ENCODE data around the gene YY1. TPM values are rescaled to one million over a fixed set of nuclear protein-coding genes. Genes with fewer than 3 reads are reported as not detected.

YY1 gene
- total and polyA plus RNA-seq, 2 of the 8 experiments (the other 6 are each of a cell fraction or from before 2014, with no cell fraction given) = 26.4 to 106 TPM

DNA sequence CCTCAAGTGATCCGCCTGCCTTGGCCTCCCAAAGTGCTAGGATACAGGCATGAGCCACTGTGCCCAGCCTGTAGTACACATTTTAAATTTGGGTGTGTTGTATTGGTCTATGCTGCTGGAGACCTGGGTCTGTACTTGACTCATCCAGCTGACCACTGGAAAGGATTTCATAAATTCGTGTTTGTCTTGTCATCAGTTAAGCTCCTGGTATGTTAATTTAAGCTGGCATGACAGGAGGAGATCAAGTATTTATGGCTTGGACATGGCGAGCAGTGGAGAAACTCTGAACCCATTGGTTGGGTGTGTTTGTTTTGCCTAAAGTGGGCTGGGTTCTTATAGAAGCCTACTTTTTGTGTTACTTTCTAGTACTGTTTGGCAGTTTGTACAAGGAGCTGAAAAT lies 24.2 kb downstream of the YY1 start:
- peaks cover 0 to 4% (median 0%) of the 10 kb centered on the region in 4 experiments; a peak in 1 of 7 replicates for H3K4me1 ChIP-seq (replicated peaks in 1 of 4; ENCODE audit: control insufficient read depth in 3 of 4, insufficient read depth in 4 of 4, low read length in 3 of 4)
- H2BK12ac ChIP-seq (ENCODE audit: low read depth, low read length) = no peak overlapping the region
- no peak overlapping the region for H3K4ac ChIP-seq (replicated peaks; ENCODE audit: insufficient read length, low read depth, low read length)
- H3K79me2 ChIP-seq (ENCODE audit: control insufficient read depth in 1 of 2, insufficient read depth in 2 of 2, low read length in 2 of 2) = peaks cover 21 to 96% of the 10 kb centered on the region in 2 experiments
- no peak overlapping the region for H3K23ac ChIP-seq (ENCODE audit: insufficient read length)
- H3K56ac ChIP-seq (replicated peaks; ENCODE audit: insufficient read length, low read depth, low read length) = no peak overlapping the region
- H3K9ac ChIP-seq (replicated peaks in 1 of 4; ENCODE audit: extremely low read depth in 1 of 4, low read depth in 3 of 4, low read length in 3 of 4) = no peak overlapping the region
- DNase-seq (ENCODE audit: low read depth in 1 of 2, low spot score in 2 of 2) (no peak), FAIRE-seq (no peak)
- H3K14ac ChIP-seq (ENCODE audit: insufficient read length) = no peak overlapping the region
- no peak overlapping the region for H2BK120ac ChIP-seq (replicated peaks; ENCODE audit: low read depth, low read length)
- H2BK20ac ChIP-seq (ENCODE audit: low read length) = no peak overlapping the region
- no peak overlapping the region for H2BK5ac ChIP-seq (ENCODE audit: low read depth, low read length)
- no peak overlapping the region for H4K91ac ChIP-seq (replicated peaks; ENCODE audit: insufficient read length, low read length)
- H3K4me3 ChIP-seq (ENCODE audit: extremely low read depth in 1 of 4, insufficient read depth in 2 of 4, low read depth in 3 of 4, low read length in 4 of 4) = no peak overlapping the region
- H3K79me1 ChIP-seq (ENCODE audit: low read depth, low read length) = peaks cover 12% of the 10 kb centered on the region
- CTCF ChIA-PET (ENCODE audit: partially characterized antibody) = interaction anchor here (0.8 to 1.8 kb wide), 5 partner anchors 9 to 22 kb away, joined by 3 to 7 read pairs (median 4); no protein-coding TSS in a partner anchor
- TF ChIP-seq CHD2 (IDR thresholded peaks at IDR 0.05; ENCODE audit: low read length) = no peak
- TF ChIP-seq EGR1 (IDR thresholded peaks at IDR 0.05; ENCODE audit: borderline replicate concordance, low read depth, low read length) = no peak
- TF ChIP-seq, protein P1, sequence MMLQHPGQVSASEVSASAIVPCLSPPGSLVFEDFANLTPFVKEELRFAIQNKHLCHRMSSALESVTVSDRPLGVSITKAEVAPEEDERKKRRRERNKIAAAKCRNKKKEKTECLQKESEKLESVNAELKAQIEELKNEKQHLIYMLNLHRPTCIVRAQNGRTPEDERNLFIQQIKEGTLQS (IDR thresholded peaks at IDR 0.05; ENCODE audit: insufficient read depth, low read depth, low read length) = no peak
- TF ChIP-seq KDM1A (IDR thresholded peaks at IDR 0.05; ENCODE audit: borderline replicate concordance, low read length) = no peak
- H2BK15ac ChIP-seq (ENCODE audit: low read length) = no peak overlapping the region
- POLR2A ChIA-PET (ENCODE audit: partially characterized antibody) = interaction anchor here (0.9 kb wide), 1 partner anchor 14 kb away, joined by 3 read pairs; no protein-coding TSS in a partner anchor
- no peak overlapping the region for H2AK5ac ChIP-seq (ENCODE audit: low read depth, low read length)
- no peak overlapping the region for H2AFZ ChIP-seq (ENCODE audit: low read length)
- H3K27me3 ChIP-seq (replicated peaks in 1 of 4; ENCODE audit: control insufficient read depth in 3 of 4, extremely low read depth in 1 of 4, insufficient read depth in 3 of 4, low read length in 3 of 4) = no peaks in the 10 kb centered on the region
- WGBS, 2 experiments (ENCODE audit: extremely low coverage in 1 of 2, insufficient coverage in 1 of 2, insufficient read length in 1 of 2, insufficient replicate concordance in 2 of 2, low coverage in 1 of 2, low lambda C conversion rate in 2 of 2, missing lambda C conversion rate in 1 of 2) = 86% methylated on average over 3 of the region's 3 CpGs; no CpG with 5 or more reads in 1 of the 2 experiments
- H3K36me3 ChIP-seq (ENCODE audit: control insufficient read depth in 2 of 4, insufficient read depth in 4 of 4, low read length in 3 of 4) = peaks cover 2 to 32% (median 7%) of the 10 kb centered on the region in 4 experiments; a peak in 6 of 8 replicates
- H4K8ac ChIP-seq (ENCODE audit: extremely low read depth, insufficient read depth, low read length) = no peak overlapping the region
- H4K20me1 ChIP-seq (replicated peaks in 1 of 2; ENCODE audit: control insufficient read depth in 1 of 2, insufficient read depth in 2 of 2, low read length in 2 of 2) = peaks cover 18 to 34% of the 10 kb centered on the region in 2 experiments
- H3K23me2 ChIP-seq (ENCODE audit: low read depth, low read length) = no peaks in the 10 kb centered on the region
- H3K18ac ChIP-seq (ENCODE audit: extremely low read depth, low read length) = no peak overlapping the region
- H4K5ac ChIP-seq (ENCODE audit: insufficient read length, low read depth, low read length) = no peak overlapping the region
- no peak overlapping the region for H3K4me2 ChIP-seq (ENCODE audit: insufficient read depth in 1 of 2, low read depth in 2 of 2, low read length in 2 of 2)
- H3K9me3 ChIP-seq (ENCODE audit: insufficient read depth in 2 of 2, low read depth in 1 of 2, low read length in 1 of 2) = no peaks in the 10 kb centered on the region
- no peak overlapping the region for H3K27ac ChIP-seq (ENCODE audit: low read depth, low read length)
